T-helper 1 cell (primary cell): ENCODE results near the gene LPCAT1.

Experiments used
- DNase-seq, 5 donors: peaks; one replicate each; pipeline ENCODE4 v3.0.0-alpha.2; 2012 to 2020

LPCAT1 gene

DNA sequence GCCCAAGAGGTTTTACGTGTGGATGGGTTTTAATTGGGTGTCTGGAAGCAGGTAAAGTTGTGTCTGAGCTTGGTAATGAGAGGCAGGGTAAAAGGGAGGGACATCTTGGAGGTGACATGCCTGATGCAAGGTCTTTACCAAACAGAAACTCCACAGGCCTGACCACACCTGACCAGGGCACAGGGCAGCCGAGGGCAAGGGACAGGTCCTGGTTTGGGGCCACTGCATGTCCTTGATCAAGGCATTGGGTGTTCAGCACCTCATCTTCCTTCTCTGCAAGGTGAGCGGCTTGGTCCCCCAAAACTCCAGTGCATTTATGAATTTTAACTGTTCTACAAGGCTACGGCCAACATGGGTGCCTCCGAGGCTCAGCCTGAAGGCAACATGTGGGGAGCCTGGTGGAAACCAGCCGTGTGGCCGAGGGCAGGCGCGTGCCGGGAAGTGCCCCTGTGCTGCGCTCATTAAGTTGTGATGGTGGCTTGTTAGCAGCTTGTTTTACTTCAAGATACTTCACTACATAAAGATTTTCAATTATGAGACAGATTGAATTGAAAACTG, 30.7 kb upstream of the LPCAT1 start:
- DNase-seq, result no peak

DNA sequence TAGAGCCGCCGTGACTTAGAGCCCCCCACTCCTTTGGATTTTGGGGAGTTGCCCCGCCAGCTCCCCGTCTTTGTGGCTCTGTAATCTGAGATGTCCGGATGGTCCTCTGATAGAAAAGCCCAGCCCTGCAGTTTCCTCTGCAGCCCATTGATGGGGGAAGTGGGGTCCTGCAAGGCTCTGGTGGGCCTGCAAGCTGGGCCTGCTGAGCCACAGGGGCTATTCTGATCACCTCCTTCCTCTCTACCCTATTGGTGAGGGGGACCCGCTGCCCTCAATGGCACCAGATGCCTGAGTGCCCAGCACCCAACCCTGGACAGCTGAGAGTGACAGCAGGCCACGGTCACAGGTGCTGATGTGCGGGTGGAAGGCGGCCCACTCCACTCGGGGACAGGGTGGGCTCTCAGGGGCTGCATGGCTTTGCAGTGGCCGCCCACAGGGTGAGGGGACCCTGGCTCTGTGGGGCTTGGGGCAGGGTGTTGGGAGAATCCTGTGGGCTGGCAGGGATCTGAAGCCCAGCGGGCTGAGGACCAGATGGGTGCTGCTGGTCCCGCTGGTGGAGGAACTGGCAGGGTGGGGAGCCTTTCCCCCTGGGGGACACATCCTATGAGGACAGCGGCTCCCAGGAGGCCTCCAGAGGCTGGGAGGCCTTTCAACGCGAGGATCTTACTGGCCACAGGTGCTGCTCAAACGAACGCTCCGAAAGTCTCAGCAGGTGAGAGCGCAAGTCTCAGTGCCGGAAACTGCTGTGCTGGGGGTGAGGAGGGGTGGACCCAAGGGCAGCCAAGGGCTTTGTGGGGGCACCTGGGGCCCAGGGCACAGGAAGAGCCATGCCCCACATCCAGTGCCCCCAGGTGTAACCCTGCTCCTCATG, 30.0 kb upstream of the LPCAT1 start:
- DNase-seq, result no peak

DNA sequence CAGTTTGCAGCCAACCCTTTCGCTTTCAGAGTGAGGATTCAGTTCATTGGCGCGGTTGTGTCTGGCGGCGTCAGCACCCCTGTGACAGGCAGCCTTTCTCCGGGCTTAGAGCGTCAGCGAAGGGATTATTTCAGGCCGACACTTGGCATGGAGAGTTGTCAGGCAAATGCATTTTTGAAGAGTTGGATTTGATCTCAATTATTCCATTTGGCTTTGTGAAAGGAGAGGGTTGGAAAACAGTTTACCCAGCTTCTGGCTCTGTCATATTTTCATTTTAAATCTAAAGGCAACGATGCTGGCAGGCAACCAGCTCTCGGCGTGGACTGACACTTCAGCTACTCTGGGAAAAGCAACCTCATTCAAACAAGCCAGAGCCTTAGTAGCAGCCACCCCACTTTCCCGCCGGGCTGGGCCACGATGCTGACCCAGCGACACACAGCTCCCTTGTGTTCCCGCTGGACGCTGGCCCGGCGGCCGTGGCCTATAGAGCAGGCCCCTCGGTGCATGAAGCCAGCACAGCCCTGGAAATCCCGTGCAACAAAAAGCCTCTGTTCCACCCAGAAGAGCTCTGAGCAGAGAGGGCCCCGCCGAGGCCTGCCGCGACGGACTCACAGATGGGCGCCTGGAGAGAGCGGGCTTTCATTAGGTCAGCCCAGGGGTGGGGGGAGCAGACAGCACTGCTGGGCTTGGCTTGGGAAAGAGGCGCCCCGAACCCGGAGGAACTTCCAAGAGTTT, 28.9 kb upstream of the LPCAT1 start:
- DNase-seq, result no peak

DNA sequence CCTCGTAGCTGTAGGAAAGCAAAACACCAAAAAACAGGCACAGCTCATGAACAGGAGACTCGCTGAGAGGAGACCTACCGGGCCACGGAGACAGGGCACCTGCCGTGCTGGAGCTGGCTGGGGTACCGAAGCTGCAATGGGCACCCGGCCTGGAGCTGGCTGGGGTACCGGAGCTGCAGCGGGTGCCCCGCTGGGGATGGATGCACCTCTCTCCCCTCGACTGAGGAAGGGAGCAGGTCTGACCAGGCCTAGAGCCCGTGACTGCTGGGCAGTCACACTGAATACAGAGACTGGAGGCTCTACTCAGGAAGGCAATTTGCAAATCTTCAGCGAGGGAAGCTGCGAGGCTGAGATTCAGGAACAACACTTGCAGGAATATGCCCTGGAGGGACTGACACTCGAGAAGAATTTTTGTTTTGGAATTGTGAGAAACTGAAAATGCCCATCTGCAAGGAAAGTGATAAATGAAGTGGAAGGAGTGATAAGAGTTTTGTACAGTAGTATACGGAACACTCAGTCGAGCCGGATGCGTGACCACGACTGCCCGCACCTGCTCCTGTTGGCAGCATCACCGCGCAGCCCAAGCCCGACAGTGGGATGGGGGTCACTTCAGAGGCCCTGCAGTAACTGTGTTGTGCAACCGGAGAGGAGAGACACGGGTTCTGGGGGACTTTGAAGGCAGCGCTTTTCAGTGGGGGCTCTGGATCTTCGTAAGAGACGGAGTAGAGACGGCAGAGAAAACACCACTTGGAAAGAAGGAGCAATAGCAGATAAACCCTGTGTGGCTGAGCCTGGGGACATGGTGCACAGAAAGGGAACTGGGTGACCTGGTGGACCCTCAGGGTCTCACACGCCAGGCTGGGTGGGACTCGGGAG, 27.9 kb upstream of the LPCAT1 start:
- DNase-seq, result no peak

DNA sequence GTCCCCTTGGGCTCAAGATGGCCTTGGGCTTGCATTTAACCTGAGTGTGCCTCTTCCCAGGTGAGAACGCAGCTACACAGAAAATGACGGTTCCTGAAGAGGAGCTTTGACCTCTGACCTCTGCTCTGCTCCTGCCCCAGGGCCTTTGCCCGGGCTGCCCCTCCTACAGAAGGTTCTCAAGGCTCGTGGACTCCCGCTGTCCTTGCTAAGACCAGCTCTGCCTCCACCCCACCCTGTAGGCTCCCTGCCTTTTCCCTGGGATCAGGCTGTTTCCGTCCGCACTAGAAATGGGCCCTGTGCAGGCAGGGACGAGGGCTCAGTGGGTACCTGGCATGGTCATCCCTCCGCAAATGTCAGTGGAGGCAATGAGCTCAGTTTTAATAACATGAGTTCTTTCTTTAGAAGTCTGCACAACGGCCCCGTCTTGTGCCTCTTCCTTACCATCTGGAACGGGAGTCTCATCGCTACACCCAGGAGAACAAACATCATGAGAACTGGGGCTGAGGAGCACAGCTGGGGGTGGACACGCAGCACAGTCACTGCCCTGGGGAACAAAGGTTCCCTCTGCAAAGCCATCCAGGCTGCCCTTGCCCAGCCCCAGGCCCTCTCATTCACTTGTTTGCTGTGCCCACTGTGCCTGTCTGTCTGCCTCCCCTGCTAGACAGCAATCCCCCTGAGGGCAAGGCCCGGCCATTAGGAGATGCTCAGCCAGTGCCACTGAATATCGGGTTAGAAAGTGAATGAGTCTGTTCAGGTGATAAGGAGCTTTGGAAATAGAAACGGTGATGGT, 26.7 kb upstream of the LPCAT1 start:
- no peak for DNase-seq

DNA sequence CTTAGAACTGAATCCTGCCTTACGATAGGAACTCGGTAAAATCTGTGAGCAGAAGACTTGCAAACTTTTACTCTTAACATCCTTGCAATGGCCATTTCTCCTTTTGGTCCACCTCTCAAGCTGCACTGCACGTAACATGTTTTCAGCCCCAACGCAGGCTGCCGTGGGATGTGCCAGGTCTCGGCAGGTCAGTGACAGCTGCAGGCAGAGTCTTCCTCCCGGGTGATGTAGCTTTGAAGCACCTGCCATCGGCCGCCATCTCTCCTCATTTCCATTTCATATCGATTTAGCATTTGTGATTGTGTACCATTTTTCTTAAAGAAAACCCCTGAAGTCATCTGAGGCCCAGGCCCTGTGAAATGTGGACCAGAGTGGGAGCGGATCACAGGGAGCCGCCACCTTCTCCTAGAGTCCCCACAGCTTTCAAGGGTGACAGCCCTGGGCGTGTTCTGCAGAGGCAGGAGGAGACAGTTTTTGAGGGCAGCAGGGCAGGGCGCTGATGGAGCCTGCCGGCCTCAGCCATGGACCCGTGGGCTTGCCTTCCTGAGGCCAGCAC, 25.8 kb upstream of the LPCAT1 start:
- DNase-seq, result no peak

DNA sequence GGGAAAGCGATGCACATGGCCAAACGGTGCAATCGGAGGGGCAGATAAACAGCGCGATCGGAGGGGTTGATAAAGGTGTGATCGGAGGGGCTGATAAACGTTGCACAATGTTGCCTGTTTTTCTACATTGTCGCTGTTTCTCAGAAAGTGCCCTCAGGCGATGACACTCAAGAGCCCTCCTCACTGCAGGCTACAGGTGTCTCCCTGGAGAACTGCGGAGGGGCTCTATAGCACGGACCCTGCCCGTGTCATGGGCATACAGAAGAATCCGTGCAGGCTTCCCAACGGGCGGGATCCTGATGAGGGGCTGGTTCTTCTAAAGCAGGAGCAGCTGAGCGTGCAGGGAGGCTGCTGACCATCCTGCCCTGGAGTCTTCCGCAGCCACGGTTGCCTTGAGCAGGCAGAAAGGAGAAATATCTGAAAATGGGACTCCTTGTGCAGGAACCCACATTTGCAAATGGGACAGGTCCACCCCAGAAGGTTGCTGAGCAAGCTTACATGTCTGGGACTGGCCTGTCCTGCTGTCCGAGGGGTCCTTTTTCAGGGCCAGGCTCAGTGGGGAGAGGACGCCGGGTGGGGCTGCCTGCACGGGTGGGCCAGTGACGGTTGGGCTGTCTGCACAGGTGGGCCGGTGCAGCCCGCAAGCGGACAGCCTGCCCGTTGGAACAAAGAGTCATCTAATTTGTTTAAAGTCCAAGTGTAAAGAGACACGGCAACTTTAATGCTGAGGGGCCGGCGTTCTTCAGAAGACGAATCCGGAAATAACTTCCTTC, 25.1 kb upstream of the LPCAT1 start:
- no peak for DNase-seq

DNA sequence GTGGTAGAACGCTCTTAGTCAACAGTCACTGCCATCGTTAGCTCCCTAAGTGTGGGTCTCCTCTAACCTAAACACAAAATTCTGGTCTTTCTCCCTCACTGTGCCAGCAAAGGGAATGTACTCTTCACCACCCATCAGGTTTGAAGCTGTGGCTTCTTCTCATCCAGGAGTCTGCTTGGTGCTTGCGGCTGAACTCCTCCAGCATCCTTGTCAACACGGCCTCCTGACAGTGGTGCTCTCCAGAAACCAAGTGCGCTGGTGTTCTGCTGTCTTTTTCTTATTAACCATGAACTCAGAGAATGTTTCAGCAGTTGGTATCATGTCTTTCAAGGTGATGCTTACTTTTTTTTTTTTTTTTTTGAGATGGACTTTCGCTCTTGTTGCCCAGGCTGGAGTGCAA, 23.9 kb upstream of the LPCAT1 start:
- no peak for DNase-seq

DNA sequence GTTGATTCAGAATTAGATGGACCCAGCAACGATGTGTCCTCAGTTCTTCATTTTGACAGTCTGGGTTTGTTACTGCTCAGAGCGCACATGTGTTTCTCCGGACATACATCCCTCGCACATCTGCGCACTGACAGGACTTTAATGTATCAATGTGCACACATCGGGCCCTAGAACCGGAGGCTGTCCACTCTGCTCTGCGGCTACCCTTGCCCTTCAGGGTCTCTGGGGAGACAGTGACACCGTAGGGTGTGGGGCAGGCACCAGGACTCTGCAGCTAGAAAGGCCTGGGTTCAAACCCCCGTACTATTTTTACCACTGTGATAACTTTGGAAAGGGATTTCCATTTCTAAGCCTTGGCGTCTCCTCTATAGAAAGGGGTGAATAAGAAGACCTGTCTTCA, 23.5 kb upstream of the LPCAT1 start:
- DNase-seq, result no peak

DNA sequence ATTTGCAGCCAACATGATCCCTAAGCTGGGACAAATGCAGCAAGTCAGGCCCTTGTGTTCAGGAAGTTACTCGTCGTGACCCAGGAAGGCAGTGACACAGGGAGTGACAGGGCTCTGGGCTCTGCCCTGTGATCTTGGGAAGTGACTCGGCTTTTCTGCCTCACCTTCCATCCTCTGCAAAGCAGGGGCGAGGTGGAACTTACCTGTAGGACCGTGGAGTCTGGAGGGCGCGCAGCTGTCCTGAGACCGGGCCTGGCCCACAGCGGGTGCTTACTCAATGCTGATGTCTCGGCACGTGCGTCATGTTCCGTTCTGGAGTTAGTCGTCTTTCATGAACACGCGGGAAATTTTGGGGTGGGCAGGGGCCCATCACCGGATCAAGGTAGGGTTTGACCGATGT, 22.8 kb upstream of the LPCAT1 start:
- no peak for DNase-seq

DNA sequence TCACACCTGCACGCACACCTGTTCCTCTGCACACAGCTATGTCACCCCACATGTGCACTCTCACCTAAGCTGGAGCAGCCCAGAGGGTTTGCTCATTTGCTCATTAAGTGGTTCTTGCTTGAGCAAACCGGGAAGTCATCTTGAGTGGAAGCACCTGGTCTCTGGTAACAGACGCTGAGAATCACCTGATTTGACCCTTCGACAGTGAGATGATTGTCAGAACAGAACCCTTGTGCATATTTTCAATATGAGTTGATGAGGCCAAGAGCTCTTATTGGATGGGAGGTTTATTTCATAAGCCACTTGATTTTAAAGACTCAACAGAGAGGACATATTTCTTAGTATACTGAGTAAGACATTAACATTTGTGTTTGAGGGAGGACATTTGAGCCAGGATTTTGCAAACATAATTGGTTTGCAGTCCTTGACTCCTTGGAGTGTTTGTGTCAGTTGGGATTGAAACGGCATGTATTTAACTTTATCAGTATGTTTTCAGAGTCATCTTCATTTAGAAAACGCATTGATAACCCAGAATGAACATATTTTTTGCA, 22.1 kb upstream of the LPCAT1 start:
- DNase-seq, result no peak

DNA sequence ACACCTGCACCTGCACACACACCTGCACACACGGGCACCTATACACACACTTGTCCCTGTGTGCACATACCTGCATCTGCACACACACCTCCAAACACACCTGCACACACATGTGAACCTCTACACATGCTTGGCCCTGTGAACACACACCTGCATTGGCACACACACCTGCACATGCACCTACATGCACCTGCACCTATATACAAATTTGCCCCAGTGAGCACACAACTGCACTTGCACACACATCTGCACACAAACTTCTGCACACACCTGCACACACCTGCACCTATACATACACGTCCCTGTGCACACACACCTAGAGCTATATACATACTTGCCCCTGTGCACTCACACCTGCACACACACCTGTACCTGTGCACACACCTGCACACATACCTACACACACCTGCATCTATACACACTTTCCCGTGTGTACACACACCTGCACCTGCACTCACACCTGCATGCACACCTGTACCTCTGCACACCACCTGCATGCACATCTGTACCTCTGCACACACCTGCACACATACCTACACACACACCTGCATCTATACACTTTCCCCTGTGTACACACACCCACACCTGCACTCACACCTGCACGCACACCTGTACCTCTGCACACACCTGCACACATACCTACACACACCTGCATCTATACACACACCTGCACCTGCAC, 21.5 kb upstream of the LPCAT1 start:
- DNase-seq, result no peak

DNA sequence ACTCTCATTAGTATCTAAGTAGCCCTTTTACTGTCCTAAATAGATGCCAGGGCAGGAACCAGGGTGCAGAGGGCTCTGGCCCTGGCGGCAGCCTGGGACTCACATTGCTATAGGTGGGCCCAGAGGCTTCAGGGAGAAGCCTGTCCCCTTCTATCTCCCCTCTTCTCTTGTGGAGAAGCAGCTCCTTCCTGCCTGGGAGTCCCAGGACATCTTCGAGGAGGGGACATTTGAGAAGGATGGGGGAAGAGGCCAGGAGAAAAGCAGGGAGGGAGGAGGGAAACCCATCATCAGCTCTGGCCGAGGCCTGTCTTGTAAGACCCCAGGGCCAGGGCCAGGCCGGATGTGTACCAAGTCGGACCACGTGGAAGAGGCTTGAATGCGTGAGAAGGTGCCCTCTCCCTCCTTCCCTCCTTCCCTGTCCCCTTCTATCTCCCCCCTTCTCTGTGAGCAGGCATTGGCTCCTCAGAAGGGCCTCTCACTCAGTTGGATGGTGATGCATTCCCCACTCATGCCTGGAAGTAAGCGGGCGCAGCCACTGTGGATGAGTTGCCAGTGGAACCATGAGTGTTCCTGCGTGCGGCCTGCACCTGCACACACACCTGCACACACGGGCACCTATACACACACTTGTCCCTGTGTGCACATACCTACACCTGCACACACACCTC, 20.7 kb upstream of the LPCAT1 start:
- DNase-seq, result no peak

DNA sequence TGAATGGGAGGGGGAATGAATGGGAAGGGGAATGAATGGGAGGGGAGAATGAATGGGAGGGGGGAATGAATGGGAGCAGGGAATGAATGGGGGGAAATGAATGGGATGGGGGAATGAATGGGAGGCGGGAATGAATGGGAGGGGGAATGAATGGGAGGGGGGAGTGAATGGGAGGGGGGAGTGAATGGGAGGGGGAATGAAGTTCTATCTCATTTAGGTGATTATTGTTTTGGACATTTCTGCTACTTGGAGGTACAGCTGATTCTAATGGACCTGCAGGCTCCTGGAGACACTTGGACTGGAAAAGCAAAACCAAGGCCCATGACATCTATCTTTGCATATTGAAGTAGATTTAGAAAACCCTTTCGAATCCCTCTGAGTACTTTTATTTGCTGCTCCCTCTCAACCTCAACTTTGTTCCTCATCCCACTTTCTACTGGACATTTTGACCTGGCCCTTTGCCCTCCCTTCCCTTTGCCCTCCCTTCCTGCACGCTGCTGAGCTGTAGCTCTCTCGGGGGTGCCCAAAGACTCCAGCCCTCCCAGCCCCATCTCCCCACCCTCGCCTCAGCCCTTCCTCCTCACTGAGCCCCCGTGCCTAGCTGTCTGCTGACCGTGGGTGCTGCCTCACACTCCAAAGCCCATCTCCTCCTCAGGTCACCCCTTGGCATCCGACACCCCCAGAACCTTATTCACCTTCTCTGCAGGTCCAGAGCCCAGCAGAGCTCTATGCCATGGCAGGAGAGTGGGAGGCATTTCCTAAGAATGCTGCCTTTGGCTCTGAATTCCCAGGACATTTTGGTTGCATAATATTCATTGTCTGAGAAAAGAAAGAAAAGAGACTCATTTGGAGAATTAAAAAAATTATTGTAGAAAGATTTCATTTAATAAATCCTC, 19.9 kb upstream of the LPCAT1 start:
- DNase-seq, result no peak

DNA sequence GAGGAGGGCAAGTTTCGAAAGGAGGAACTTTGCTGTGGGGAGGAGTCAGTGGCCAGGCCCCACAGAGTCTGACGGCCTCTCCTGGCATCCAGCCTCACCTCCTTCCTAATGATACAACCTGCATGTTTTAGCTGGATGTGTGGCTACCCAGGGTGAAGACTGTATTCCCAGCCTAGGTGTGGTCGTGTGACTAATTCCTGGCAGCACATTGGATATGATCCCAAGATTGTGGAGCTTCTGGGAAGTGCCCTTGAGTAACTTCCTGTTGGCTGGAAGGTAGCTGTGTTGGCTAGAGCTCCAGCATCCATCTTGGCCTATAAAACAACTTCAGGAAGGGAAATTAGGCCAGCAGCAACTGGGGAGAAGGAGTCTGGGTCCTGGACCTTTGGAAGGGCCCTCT, 19.0 kb upstream of the LPCAT1 start:
- no peak for DNase-seq

DNA sequence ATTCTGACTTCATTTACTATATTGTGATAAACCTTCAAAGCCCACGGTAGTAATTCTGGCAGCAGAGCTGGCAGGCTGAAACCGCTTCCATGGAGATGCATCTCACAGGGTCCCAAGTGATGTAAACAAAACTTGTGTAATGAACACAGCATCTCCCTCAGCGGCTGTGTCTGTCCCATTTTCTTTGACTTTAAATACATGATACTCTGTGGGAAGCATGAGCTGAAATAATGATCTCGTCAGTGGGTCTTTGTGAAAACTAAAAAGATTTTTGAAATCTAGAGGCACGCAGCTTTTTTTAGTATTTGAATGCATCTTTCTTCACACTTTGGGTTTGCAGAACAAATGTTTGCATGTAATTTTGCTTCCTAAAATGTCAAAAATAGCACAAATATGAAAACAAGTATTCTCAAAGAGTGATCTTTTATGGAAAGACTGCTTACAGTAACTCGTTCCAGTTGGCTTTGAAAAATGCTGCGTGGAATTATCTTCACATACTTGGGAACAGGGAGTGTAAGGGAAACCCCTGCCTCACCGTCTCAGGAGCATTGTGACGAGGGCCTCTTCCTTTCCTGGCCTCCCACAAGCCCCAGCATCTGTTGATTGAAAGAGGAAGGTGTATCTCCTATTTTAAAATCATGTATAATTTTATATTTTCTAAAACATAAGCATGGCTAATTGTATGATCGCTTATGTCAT, 18.1 kb upstream of the LPCAT1 start:
- DNase-seq, result no peak

DNA sequence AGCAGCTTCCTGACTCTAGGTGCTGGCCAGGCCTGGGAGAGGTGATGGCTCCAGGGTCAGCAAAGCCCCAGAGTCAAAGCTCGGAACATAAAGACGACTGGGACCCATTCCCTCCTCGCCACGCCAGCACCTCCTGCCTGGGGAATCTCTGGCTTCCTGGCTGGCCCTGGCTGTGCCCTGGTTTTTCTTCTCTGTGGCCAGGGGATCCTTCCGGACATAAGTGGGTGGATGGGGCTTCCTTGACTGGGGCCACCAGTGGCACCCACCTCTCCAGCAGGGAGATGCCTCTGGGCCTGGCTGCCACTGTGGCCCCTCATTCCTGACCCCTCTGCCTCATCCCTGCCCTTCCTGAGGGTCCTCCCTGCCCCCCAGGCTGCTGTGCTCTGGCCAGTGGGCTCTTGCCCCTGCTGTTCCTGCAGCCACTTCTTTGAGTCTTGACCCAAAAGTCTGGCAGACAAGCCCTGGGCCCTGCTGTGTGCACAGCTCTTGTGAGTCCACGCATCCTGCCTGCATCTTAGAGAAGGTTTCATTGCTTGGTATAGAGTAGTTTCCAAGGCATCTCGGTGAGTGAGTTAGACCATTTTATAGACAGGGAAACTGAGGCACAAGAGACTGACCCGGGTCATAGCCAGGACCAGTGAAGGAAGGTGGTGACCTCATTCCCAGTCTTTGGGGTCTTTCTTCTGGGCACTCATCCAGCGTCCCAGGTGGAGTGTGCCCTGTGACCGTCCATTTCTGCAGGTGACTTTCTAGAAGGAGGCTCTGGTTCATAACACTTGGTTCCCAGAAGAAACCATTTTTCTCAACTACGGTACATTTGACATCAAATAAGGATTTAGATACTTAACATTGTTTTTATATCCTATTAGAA, 17.3 kb upstream of the LPCAT1 start:
- DNase-seq, result no peak
